PC-9 (cell line): ENCODE data around the gene PYURF. TPM values are rescaled to one million over a fixed set of nuclear protein-coding genes. Genes with fewer than 3 reads are reported as not detected.

Experiments
- BruUV-seq: library from RNA; stranded (reverse); fragments of 400-500 nt; replicated peaks from 2 replicates; lab custom pipeline; 2021; lab: Mats Ljungman, UMichigan
- CTCF ChIA-PET: fragments of 300-600 bp; sonication (Branson Sonifier 250); formaldehyde crosslinking; loops from one replicate; lab custom pipeline; 2022; ENCODE audit warnings: antibody characterized with exemption; lab: Charles Lee
- POLR2A ChIA-PET: fragments of 300-600 bp; sonication (Branson Sonifier 250); formaldehyde crosslinking; loops from one replicate; lab custom pipeline; 2022; ENCODE audit warnings: antibody characterized with exemption; ENCODE audit not compliant: unreplicated experiment; lab: Charles Lee
- DNase-seq, 2 experiments: peaks; one replicate each; pipeline versions ENCODE4 v3.0.0 to v3.0.0-alpha.2; 2015 to 2022; ENCODE audit warnings: mixed read lengths in 1 of 2
- H2AFZ ChIP-seq: fragments of 200-600 bp; sonication (generic); 2 replicates; pipeline ENCODE4 v1.8.1; 2017; ENCODE audit warnings: antibody characterized with exemption
- H3F3A ChIP-seq: fragments of 200-600 bp; sonication (generic); 2 replicates; pipeline ENCODE4 v1.8.1; 2017; ENCODE audit warnings: antibody characterized with exemption, mild to moderate bottlenecking, low read depth; ENCODE audit not compliant: insufficient read depth
- H3K27ac ChIP-seq: fragments of 200-600 bp; sonication (generic); 2 replicates; pipeline ENCODE4 v1.6.1; 2016; ENCODE audit warnings: mixed run types
- H3K27me3 ChIP-seq: fragments of 200-600 bp; sonication (generic); 2 replicates; pipeline ENCODE4 v1.6.1; 2016; ENCODE audit warnings: low read depth, mixed run types; ENCODE audit not compliant: insufficient read depth
- H3K36me3 ChIP-seq: fragments of 200-600 bp; sonication (generic); 2 replicates; pipeline ENCODE4 v1.6.1; 2016; ENCODE audit warnings: low read depth, mixed run types
- H3K4me1 ChIP-seq: fragments of 200-600 bp; sonication (generic); replicated peaks from 2 replicates; pipeline ENCODE4 v1.6.1; 2016; ENCODE audit warnings: mixed run types; ENCODE audit not compliant: insufficient read depth
- H3K4me2 ChIP-seq: fragments of 200-600 bp; sonication (generic); 2 replicates; pipeline ENCODE4 v1.6.1; 2017; ENCODE audit warnings: mixed run types
- H3K4me3 ChIP-seq: fragments of 200-600 bp; sonication (generic); 2 replicates; pipeline ENCODE4 v1.6.1; 2016; ENCODE audit warnings: mixed run types
- H3K79me2 ChIP-seq: fragments of 200-600 bp; sonication (generic); 2 replicates; pipeline ENCODE4 v1.6.1; 2017; ENCODE audit warnings: low read depth, mixed run types
- H3K9me2 ChIP-seq: fragments of 200-600 bp; sonication (generic); 2 replicates; pipeline ENCODE4 v1.8.1; 2017; ENCODE audit warnings: mild to moderate bottlenecking; ENCODE audit not compliant: insufficient read depth
- H3K9me3 ChIP-seq: fragments of 200-600 bp; sonication (generic); 2 replicates; pipeline ENCODE4 v1.8.1; 2016; ENCODE audit warnings: low read depth; ENCODE audit not compliant: insufficient read depth
- H4K20me1 ChIP-seq: fragments of 200-600 bp; sonication (generic); 2 replicates; pipeline ENCODE4 v1.8.1; 2017; ENCODE audit not compliant: insufficient read depth
- CTCF ChIP-seq: fragments of 200-600 bp; sonication (generic); conservative IDR thresholded peaks from 2 replicates; pipeline ENCODE4 v1.6.1; 2017; ENCODE audit warnings: mixed run types, antibody characterized with exemption, mild to moderate bottlenecking, moderate library complexity
- EZH2 ChIP-seq: fragments of 200-600 bp; sonication (generic); IDR thresholded peaks from 2 replicates; pipeline ENCODE4 v1.8.0; 2017; ENCODE audit warnings: antibody characterized with exemption, low read depth
- intact Hi-C: fragments of 100-400 bp; cut with micrococcal nuclease; formaldehyde crosslinking; loops from one replicate; pipeline ENCODE4 v1.10.0; 2022; ENCODE audit not compliant: unreplicated experiment
- total RNA-seq: library from RNA; stranded (reverse); gene quantifications from 2 replicates; pipeline ENCODE4 v1.2.3, GENCODE V29; 2021

The PYURF gene
- total RNA-seq, 1 experiment from 2014 or later = 55.0 TPM

- intact Hi-C loops = loop anchor here (5.0 kb wide), 3 partner anchors 62 to 662 kb away; partner anchors contain the start of genes HERC5 and HERC6
- Histone ChIP-seq H2AFZ (no peak overlapping the region), H3K27me3 (no peaks in the 10 kb centered on the region), H3K36me3 (no peaks in the 10 kb centered on the region), H3F3A (no peaks in the 10 kb centered on the region), H3K27ac (no peak overlapping the region), H3K4me1 (peaks cover 7% of the 10 kb centered on the region), H4K20me1 (no peaks in the 10 kb centered on the region), H3K79me2 (peaks cover 31% of the 10 kb centered on the region), H3K4me2 (no peak overlapping the region), H3K4me3 (no peak overlapping the region), H3K9me3 (no peaks in the 10 kb centered on the region), H3K9me2 (no peaks in the 10 kb centered on the region)
- no peak for DNase-seq
- BruUV-seq = no TSS peak
- POLR2A ChIA-PET = interaction anchor here (0.7 kb wide), 1 partner anchor 300 kb away, joined by 10 read pairs; no protein-coding TSS in a partner anchor
- no peak for TF ChIP-seq EZH2
- TF ChIP-seq CTCF = no peak
- CTCF ChIA-PET = no interaction called here
Measured at GRCh38 chr4:88518911-88519310, 4.7 kb downstream of the PYURF start.

GRCh38 chr4:88517825-88518224 is 5.8 kb downstream of the PYURF start:
- DNase-seq = no peak
- CTCF ChIA-PET = no interaction called here
- intact Hi-C loops = loop anchor here (5.0 kb wide), 3 partner anchors 61 to 661 kb away; partner anchors contain the start of genes HERC5 and HERC6

GRCh38 chr4:88516746-88517145 is 6.8 kb downstream of the PYURF start:
- CTCF ChIA-PET = interaction anchor here (0.7 kb wide), 1 partner anchor 307 kb away, joined by 3 read pairs; no protein-coding TSS in a partner anchor
- H3K4me2 ChIP-seq = no peak overlapping the region
- peaks cover under 1% of the 10 kb centered on the region for H3K4me1 ChIP-seq
- intact Hi-C loops = loop anchor here (5.0 kb wide), 3 partner anchors 59 to 659 kb away; partner anchors contain the start of genes HERC5 and HERC6
- H4K20me1 ChIP-seq = no peaks in the 10 kb centered on the region
- H3K9me3 ChIP-seq = no peaks in the 10 kb centered on the region
- no peak for TF ChIP-seq EZH2
- TF ChIP-seq CTCF = no peak
- POLR2A ChIA-PET = interaction anchor here (0.6 kb wide), 1 partner anchor 497 kb away, joined by 8 read pairs; no protein-coding TSS in a partner anchor
- BruUV-seq = no TSS peak
- H2AFZ ChIP-seq = no peak overlapping the region
- no peaks in the 10 kb centered on the region for H3K9me2 ChIP-seq
- no peaks in the 10 kb centered on the region for H3K36me3 ChIP-seq
- no peak overlapping the region for H3K4me3 ChIP-seq
- no peak for DNase-seq
- H3K27me3 ChIP-seq = no peaks in the 10 kb centered on the region
- peaks cover 12% of the 10 kb centered on the region for H3K79me2 ChIP-seq
- no peak overlapping the region for H3K27ac ChIP-seq
- H3F3A ChIP-seq = no peaks in the 10 kb centered on the region

More at GRCh38 chr4:88517825-88518224, 5.8 kb downstream of the PYURF start:
- TF ChIP-seq CTCF (no peak), EZH2 (no peak)
- Histone ChIP-seq H2AFZ (no peak overlapping the region), H3K79me2 (peaks cover 23% of the 10 kb centered on the region), H4K20me1 (no peaks in the 10 kb centered on the region), H3K4me3 (no peak overlapping the region), H3K27ac (no peak overlapping the region), H3F3A (no peaks in the 10 kb centered on the region), H3K9me3 (no peaks in the 10 kb centered on the region), H3K4me1 (peaks cover 6% of the 10 kb centered on the region), H3K36me3 (no peaks in the 10 kb centered on the region), H3K27me3 (no peaks in the 10 kb centered on the region), H3K9me2 (no peaks in the 10 kb centered on the region), H3K4me2 (no peak overlapping the region)
- no TSS peak for BruUV-seq
- POLR2A ChIA-PET = no interaction called here
